Keratinocyte (primary cell): ENCODE measurements around the gene GSTT4. TPM values are rescaled to one million over a fixed set of nuclear protein-coding genes. Genes with fewer than 3 reads are reported as not detected.

Source experiments
- DNase-seq: peaks from one replicate; pipeline ENCODE4 v3.0.0-alpha.2; 2011; ENCODE audit warnings: low read depth, missing footprints, low spot score
- FAIRE-seq: peaks from 2 replicates; lab custom pipeline; 2011; peaks lifted over from hg19 to GRCh38; lab: Jason Lieb, UNC
- H2AFZ ChIP-seq: 2 replicates; pipeline ENCODE4 v1.6.0; 2012; ENCODE audit warnings: low read length, control low read depth, inconsistent platforms; ENCODE audit not compliant: control insufficient read depth
- H3K27ac ChIP-seq: 2 replicates; pipeline ENCODE4 v1.5.1; 2011; ENCODE audit warnings: low read length; ENCODE audit not compliant: control insufficient read depth, insufficient read depth
- H3K27me3 ChIP-seq: 3 replicates; pipeline ENCODE4 v1.6.0; 2011; ENCODE audit warnings: low read length; ENCODE audit not compliant: control insufficient read depth, insufficient read depth; ENCODE audit errors: extremely low read depth
- H3K36me3 ChIP-seq, 2 experiments: 2 replicates in 1 of 2; 3 replicates in 1 of 2; pipeline ENCODE4 v1.5.1; 2011; ENCODE audit warnings: low read length in 2 of 2, mild to moderate bottlenecking in 1 of 2; ENCODE audit not compliant: control insufficient read depth in 2 of 2, insufficient read depth in 2 of 2; ENCODE audit errors: extremely low read depth in 1 of 2
- H3K4me1 ChIP-seq: 3 replicates; pipeline ENCODE4 v1.5.1; 2011; ENCODE audit warnings: low read length; ENCODE audit not compliant: control insufficient read depth, insufficient read depth; ENCODE audit errors: extremely low read depth
- H3K4me2 ChIP-seq: 3 replicates; pipeline ENCODE4 v1.6.0; 2011; ENCODE audit warnings: low read depth, low read length; ENCODE audit not compliant: control insufficient read depth, insufficient read depth; ENCODE audit errors: extremely low read depth
- H3K4me3 ChIP-seq, 3 experiments: fragments of 200-600 bp in 1 of 3; sonication (generic) in 1 of 3; 2 replicates in 2 of 3; 3 replicates in 1 of 3; pipeline ENCODE4 v1.5.1; 2011 to 2016; ENCODE audit warnings: low read length in 3 of 3, mild to moderate bottlenecking in 3 of 3, control low read depth in 2 of 3, inconsistent platforms in 1 of 3, low read depth in 1 of 3, mixed read lengths in 1 of 3, mixed run types in 1 of 3, moderate library complexity in 1 of 3; ENCODE audit not compliant: control insufficient read depth in 2 of 3, insufficient read depth in 2 of 3; ENCODE audit errors: extremely low read depth in 1 of 3
- H3K79me2 ChIP-seq: 2 replicates; pipeline ENCODE4 v1.6.0; 2012; ENCODE audit warnings: low read length; ENCODE audit not compliant: control insufficient read depth, insufficient read depth
- H3K9ac ChIP-seq: 3 replicates; pipeline ENCODE4 v1.6.0; 2011; ENCODE audit warnings: low read length; ENCODE audit not compliant: control insufficient read depth, insufficient read depth; ENCODE audit errors: extremely low read depth
- H3K9me1 ChIP-seq: 3 replicates; pipeline ENCODE4 v1.6.0; 2011; ENCODE audit warnings: low read length; ENCODE audit not compliant: control insufficient read depth, insufficient read depth; ENCODE audit errors: extremely low read depth
- H3K9me3 ChIP-seq: 2 replicates; pipeline ENCODE4 v1.5.1; 2012; ENCODE audit warnings: low read depth, low read length; ENCODE audit not compliant: control insufficient read depth
- H4K20me1 ChIP-seq: 3 replicates; pipeline ENCODE4 v1.6.0; 2011; ENCODE audit warnings: low read length; ENCODE audit not compliant: control insufficient read depth, insufficient read depth; ENCODE audit errors: extremely low read depth
- CTCF ChIP-seq, 3 experiments: IDR thresholded peaks in 1 of 3; conservative IDR thresholded peaks in 1 of 3; optimal IDR thresholded peaks in 1 of 3; 2 replicates in 2 of 3; 3 replicates in 1 of 3; pipeline versions ENCODE3 to v1.5.1; 2011; ENCODE audit warnings: low read length in 3 of 3, mild to moderate bottlenecking in 3 of 3, moderate library complexity in 2 of 3, control low read depth in 1 of 3, inconsistent platforms in 1 of 3; ENCODE audit not compliant: insufficient read depth in 2 of 3; ENCODE audit errors: extremely low read depth in 1 of 3
- EZH2 ChIP-seq: IDR thresholded peaks from one replicate; pipeline ENCODE4 v1.6.1; 2012; ENCODE audit warnings: inconsistent platforms, mild to moderate bottlenecking, low read length, moderate library complexity
- dilution Hi-C: fragments of 300-500 bp; cut with MboI; formaldehyde crosslinking; loops from one replicate; pipeline ENCODE4 v1.7.0; 2020; ENCODE audit warnings: low sequenced_read_pairs; ENCODE audit not compliant: extremely low pct_ligation_motif_present
- polyA plus RNA-seq, 5 experiments: library from polyadenylated mRNA; depleted of rRNA in 3 of 5; stranded (reverse) in 3 of 5; stranded (forward) in 1 of 5; unstranded in 1 of 5; fragments of >200 nt; gene quantifications; 1 replicate in 1 of 5; 2 replicates in 3 of 5; 3 replicates in 1 of 5; pipeline versions ENCODE4 v1.2.1 to v1.2.3, GENCODE V29; 2011 to 2012; ENCODE audit warnings: missing spikeins in 2 of 5, low read depth in 1 of 5, low replicate concordance in 1 of 5

GSTT4 gene
- polyA plus RNA-seq, 1 donor (not counting 4 experiments of a cell fraction or from before 2014, with no cell fraction given): not detected

DNA sequence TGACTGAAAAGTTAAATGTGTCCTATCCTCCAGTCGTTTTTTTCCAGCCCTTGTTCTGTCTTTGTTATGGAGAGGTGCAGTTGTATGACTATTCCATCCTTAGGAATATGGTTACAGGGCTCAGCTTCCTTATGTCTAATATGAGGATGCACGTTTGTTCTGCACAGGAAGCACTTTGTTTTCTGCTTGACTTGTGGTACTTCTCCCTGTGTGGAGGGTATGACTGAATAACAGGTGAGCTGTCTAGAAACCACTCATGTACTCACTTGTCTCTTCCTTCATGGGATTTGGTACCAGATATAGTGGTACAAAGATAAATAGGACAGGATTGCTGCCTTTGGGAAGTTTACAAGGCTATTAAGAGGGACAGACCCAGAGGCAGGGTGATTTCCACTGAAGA lies 23.3 kb upstream of the GSTT4 start:
- no peak overlapping the region for H3K4me2 ChIP-seq
- dilution Hi-C loops: no loop called here
- H3K9me3 ChIP-seq: no peaks in the 10 kb centered on the region
- H3K4me1 ChIP-seq: peaks cover 3% of the 10 kb centered on the region
- H3K36me3 ChIP-seq: peaks cover 1 to 5% of the 10 kb centered on the region in 2 experiments
- FAIRE-seq (no peak), DNase-seq (no peak)
- no peak for TF ChIP-seq EZH2
- TF ChIP-seq CTCF (optimal IDR thresholded peaks at IDR 0.05 in 1 of 3, IDR thresholded peaks at IDR 0.05 in 1 of 3, conservative IDR thresholded peaks at IDR 0.05 in 1 of 3; ENCODE audit: extremely low read depth in 1 of 3, insufficient read depth in 2 of 3, low read length in 3 of 3): no peak
- peaks cover 3% of the 10 kb centered on the region for H3K9me1 ChIP-seq
- no peak overlapping the region for H3K27ac ChIP-seq
- H3K79me2 ChIP-seq: peaks cover 61% of the 10 kb centered on the region
- H3K4me3 ChIP-seq: no peak overlapping the region
- H2AFZ ChIP-seq: no peak overlapping the region
- H3K27me3 ChIP-seq: no peaks in the 10 kb centered on the region
- no peak overlapping the region for H3K9ac ChIP-seq
- H4K20me1 ChIP-seq: no peaks in the 10 kb centered on the region

- Histone ChIP-seq H3K4me2 (no peak overlapping the region), H3K4me1 (peaks cover 6% of the 10 kb centered on the region), H3K9ac (no peak overlapping the region), H3K4me3 (no peak overlapping the region), H2AFZ (no peak overlapping the region), H3K27ac (no peak overlapping the region), H3K27me3 (no peaks in the 10 kb centered on the region), H4K20me1 (no peaks in the 10 kb centered on the region), H3K79me2 (peaks cover 62% of the 10 kb centered on the region), H3K9me3 (no peaks in the 10 kb centered on the region), H3K9me1 (peaks cover 3% of the 10 kb centered on the region), H3K36me3 (peaks cover 1 to 5% of the 10 kb centered on the region in 2 experiments)
- DNase-seq: no peak
- dilution Hi-C loops: no loop called here
- FAIRE-seq: no peak
- no peak for TF ChIP-seq EZH2
- TF ChIP-seq CTCF (optimal IDR thresholded peaks at IDR 0.05 in 1 of 3, IDR thresholded peaks at IDR 0.05 in 1 of 3, conservative IDR thresholded peaks at IDR 0.05 in 1 of 3; ENCODE audit: extremely low read depth in 1 of 3, insufficient read depth in 2 of 3, low read length in 3 of 3): no peak
Observed at GRCh38 chr22:24027991-24028390, 22.7 kb upstream of the GSTT4 start.
